ENCODE data around the gene CPEB3. TPM values are rescaled to one million over a fixed set of nuclear protein-coding genes. Genes with fewer than 3 reads are reported as not detected.

CPEB3 gene
- total and polyA plus RNA-seq, 8 donors, result 2.1 to 7.0 (median 4.4) TPM

DNA sequence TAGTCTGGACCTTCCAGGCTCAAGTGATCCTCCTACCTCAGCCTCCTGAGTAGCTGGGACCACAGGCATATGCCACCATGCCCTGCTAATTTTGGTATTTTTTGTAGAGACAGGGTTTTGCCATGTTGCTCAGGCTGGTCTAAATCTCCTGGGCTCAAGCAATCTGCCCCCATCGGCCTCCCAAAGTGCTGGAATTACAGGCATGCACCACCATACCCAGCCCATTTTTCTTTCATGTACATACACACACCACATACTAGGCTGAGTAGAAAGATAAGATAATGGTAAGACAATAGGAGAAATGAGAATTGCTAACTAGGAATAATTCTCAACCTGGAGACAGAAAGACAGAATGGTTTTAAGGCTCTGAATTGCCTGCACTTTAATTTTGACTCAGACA lies 83.8 kb downstream of the CPEB3 start:
- Histone ChIP-seq H3K36me3 (no peaks in the 10 kb centered on the region), H3K4me1 (peaks cover 0 to 16% (median 0%) of the 10 kb centered on the region in 3 donors), H3K27ac (no peak overlapping the region), H3K4me3 (no peak overlapping the region), H3K27me3 (no peaks in the 10 kb centered on the region), H3K9me3 (no peaks in the 10 kb centered on the region)
- 91 to 98% methylated on average over 1 of the region's 1 CpG for WGBS, 2 donors
- ATAC-seq (no peak), FAIRE-seq (no peak), DNase-seq (no peak)
- TF ChIP-seq, protein P1, sequence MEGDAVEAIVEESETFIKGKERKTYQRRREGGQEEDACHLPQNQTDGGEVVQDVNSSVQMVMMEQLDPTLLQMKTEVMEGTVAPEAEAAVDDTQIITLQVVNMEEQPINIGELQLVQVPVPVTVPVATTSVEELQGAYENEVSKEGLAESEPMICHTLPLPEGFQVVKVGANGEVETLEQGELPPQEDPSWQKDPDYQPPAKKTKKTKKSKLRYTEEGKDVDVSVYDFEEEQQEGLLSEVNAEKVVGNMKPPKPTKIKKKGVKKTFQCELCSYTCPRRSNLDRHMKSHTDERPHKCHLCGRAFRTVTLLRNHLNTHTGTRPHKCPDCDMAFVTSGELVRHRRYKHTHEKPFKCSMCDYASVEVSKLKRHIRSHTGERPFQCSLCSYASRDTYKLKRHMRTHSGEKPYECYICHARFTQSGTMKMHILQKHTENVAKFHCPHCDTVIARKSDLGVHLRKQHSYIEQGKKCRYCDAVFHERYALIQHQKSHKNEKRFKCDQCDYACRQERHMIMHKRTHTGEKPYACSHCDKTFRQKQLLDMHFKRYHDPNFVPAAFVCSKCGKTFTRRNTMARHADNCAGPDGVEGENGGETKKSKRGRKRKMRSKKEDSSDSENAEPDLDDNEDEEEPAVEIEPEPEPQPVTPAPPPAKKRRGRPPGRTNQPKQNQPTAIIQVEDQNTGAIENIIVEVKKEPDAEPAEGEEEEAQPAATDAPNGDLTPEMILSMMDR (IDR thresholded peaks at IDR 0.05), result no peak
- intact Hi-C loops (cut with DNase I), result no loop called here

DNA sequence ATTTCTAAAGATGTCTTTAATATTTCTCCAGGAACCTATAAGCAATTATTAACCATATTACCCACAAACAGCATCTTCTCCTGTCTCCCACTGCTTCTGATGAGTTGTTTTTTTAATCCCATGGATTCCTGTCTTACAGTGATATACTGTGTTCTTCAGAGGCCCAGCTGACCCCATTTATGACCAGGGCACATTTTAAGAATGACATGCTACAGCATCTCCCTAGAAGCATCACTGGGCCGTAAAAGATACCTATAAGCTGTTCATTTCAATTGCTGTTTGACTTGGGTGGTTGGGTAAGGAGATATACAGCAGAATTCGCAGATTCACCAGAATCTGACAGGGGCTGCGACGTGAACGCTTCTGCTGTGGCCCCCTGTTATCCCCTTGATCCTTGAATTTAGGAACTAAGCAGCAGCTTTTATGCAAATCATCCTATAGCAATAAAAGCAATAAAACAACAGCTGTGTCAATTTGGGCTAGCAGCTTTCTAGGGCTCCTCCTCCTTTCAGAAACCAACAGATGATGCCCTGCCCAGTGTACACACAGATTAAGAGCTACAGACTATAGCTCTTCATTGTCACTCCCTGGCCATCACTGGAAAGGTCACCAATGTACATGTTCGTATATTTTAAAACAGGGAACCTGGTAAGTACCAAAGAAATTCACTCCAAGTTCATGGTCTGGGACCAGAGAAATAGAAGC lies 86.8 kb downstream of the CPEB3 start:
- DNase-seq (no peak), ATAC-seq (peak in 1 of 4 donors; percentile 40), FAIRE-seq (no peak)
- no peaks in the 10 kb centered on the region for H3K9me3 ChIP-seq
- peaks cover 0 to 4% (median 0%) of the 10 kb centered on the region in 3 donors for H3K4me1 ChIP-seq
- intact Hi-C loops (cut with DNase I), result no loop called here
- H3K27me3 ChIP-seq, result no peaks in the 10 kb centered on the region
- TF ChIP-seq, protein P1 (IDR thresholded peaks at IDR 0.05), result no peak
- 84 to 91% methylated on average over 6 of the region's 6 CpGs for WGBS, 2 donors
- no peak overlapping the region for H3K27ac ChIP-seq
- no peaks in the 10 kb centered on the region for H3K36me3 ChIP-seq
- H3K4me3 ChIP-seq, result no peak overlapping the region

DNA sequence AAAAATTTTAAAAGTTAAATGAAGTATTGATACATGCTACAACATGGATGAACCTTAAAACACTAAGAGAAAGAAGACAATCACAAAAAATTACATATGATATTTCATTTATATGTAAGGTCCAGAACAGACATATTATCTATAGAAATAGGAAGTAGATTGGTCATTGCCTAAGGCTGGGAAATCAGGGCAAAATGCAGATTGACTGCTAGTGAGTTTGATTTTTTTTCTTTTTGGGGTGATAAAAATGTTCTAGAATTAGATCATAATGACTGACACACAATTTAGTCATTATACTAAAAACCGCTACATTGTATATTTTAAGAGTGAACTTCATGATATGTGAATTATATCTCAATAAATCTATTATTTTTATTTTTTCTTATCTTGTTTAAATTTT lies 88.3 kb downstream of the CPEB3 start:
- no peaks in the 10 kb centered on the region for H3K9me3 ChIP-seq
- H3K27ac ChIP-seq, result no peak overlapping the region
- H3K36me3 ChIP-seq, result no peaks in the 10 kb centered on the region
- no peak overlapping the region for H3K4me3 ChIP-seq
- FAIRE-seq (peak; percentile 72), DNase-seq (no peak), ATAC-seq (no peak)
- peaks cover 0 to 2% (median 0%) of the 10 kb centered on the region in 3 donors for H3K4me1 ChIP-seq
- 0 to 97% methylated on average over 1 of the region's 1 CpG for WGBS, 2 donors
- intact Hi-C loops (cut with DNase I), result no loop called here
- no peaks in the 10 kb centered on the region for H3K27me3 ChIP-seq
- TF ChIP-seq, protein P1 (IDR thresholded peaks at IDR 0.05), result no peak

GRCh38 chr10:92200564-92200963 lies 90.3 kb downstream of the CPEB3 start:
- WGBS, 2 donors, result 53 to 63% methylated on average over 1 of the region's 1 CpG
- no peaks in the 10 kb centered on the region for H3K27me3 ChIP-seq
- no peak for DNase-seq
- H3K27ac ChIP-seq, result no peak overlapping the region
- no peak for FAIRE-seq
- peaks cover 0 to 6% (median 0%) of the 10 kb centered on the region in 3 donors for H3K4me1 ChIP-seq
- TF ChIP-seq, protein P1 (IDR thresholded peaks at IDR 0.05), result no peak
- intact Hi-C loops (cut with DNase I), result no loop called here
- H3K36me3 ChIP-seq, result no peaks in the 10 kb centered on the region
- peak in 1 of 4 donors; percentile 32 for ATAC-seq
- no peaks in the 10 kb centered on the region for H3K9me3 ChIP-seq
- H3K4me3 ChIP-seq, result no peak overlapping the region

- Histone ChIP-seq H3K4me3 (no peak overlapping the region), H3K27me3 (no peaks in the 10 kb centered on the region), H3K36me3 (no peaks in the 10 kb centered on the region), H3K9me3 (no peaks in the 10 kb centered on the region), H3K4me1 (peaks cover 0 to under 1% (median 0%) of the 10 kb centered on the region in 3 donors), H3K27ac (no peak overlapping the region)
- WGBS, 2 donors, result 87 to 88% methylated on average over 2 of the region's 2 CpGs
- DNase-seq, result no peak
- FAIRE-seq, result no peak
- intact Hi-C loops (cut with DNase I), result no loop called here
- TF ChIP-seq, protein P1 (IDR thresholded peaks at IDR 0.05), result no peak
- no peak for ATAC-seq
Observed at GRCh38 chr10:92187101-92187500, 103.8 kb downstream of the CPEB3 start.

All from pancreas (tissue), 10 donors.